Breast epithelium (tissue), 4 donors: ENCODE measurements around the gene CSH1. TPM values are rescaled to one million over a fixed set of nuclear protein-coding genes. Genes with fewer than 3 reads are reported as not detected.
"Not testable (repeated sequence)": the region's sequence is repeated elsewhere in the genome, so short reads cannot be mapped to it uniquely, and the experiment has no call there.

ENCODE experiments used
- DNase-seq, 2 donors: peaks; one replicate each; pipeline ENCODE4 v3.0.0-alpha.2; 2019; ENCODE audit warnings: low spot score in 2 of 2
- H3K27ac ChIP-seq, 2 donors: fragments of 200-600 bp; sonication (generic) in 1 of 2; one replicate each; pipeline ENCODE4 v1.5.1; 2016 to 2019; ENCODE audit warnings: mild to moderate bottlenecking in 1 of 2
- H3K27me3 ChIP-seq, 2 donors: fragments of 200-600 bp; sonication (generic) in 1 of 2; one replicate each; pipeline versions ENCODE4 v1.5.1 to v1.6.0; 2017 to 2019; ENCODE audit warnings: control low read depth in 1 of 2, mild to moderate bottlenecking in 1 of 2
- H3K36me3 ChIP-seq: fragments of 200-600 bp; one replicate; pipeline ENCODE4 v1.5.1; 2019
- H3K4me1 ChIP-seq, 2 donors: fragments of 200-600 bp; sonication (generic); one replicate each; pipeline ENCODE4 v1.5.1; 2016 to 2019; ENCODE audit warnings: control low read depth in 1 of 2
- H3K4me3 ChIP-seq, 3 donors: fragments of 200-600 bp; sonication (generic); 1 replicate in 2 of 3; 2 replicates in 1 of 3; pipeline ENCODE4 v1.5.1; 2016 to 2019; ENCODE audit warnings: mild to moderate bottlenecking in 3 of 3, moderate library complexity in 2 of 3
- H3K9me3 ChIP-seq, 2 donors: fragments of 200-600 bp; sonication (generic) in 1 of 2; one replicate each; pipeline ENCODE4 v1.5.1; 2016 to 2019; ENCODE audit warnings: control low read depth in 1 of 2
- CTCF ChIP-seq, 3 donors: fragments of 450-650 bp; IDR thresholded peaks; one replicate each; pipeline ENCODE4 v1.5.1; 2016 to 2017; ENCODE audit warnings: antibody characterized with exemption in 3 of 3, mild to moderate bottlenecking in 3 of 3, moderate library complexity in 3 of 3
- POLR2A ChIP-seq: fragments of 450-650 bp; IDR thresholded peaks from one replicate; pipeline ENCODE4 v1.6.1; 2016; ENCODE audit warnings: antibody characterized with exemption, mild to moderate bottlenecking, moderate library complexity
- POLR2AphosphoS5 ChIP-seq, 3 donors: sonication (generic); formaldehyde crosslinking; IDR thresholded peaks; one replicate each; pipeline ENCODE4 v1.6.1; 2017; ENCODE audit warnings: antibody characterized with exemption in 3 of 3
- intact Hi-C: fragments of 100-400 bp; cut with DNase I; formaldehyde crosslinking; loops from one replicate; pipeline ENCODE4 v1.15.1; 2023; ENCODE audit warnings: low total_unique reads
- total RNA-seq, 3 donors: library from RNA; depleted of rRNA; stranded (reverse); fragments of >200 nt; gene quantifications; one replicate each; pipeline ENCODE4 v1.1.0, GENCODE V29; 2016

CSH1 gene
- total RNA-seq, 3 donors from 2014 or later, result not detected

GRCh38 chr17:63866625-63867024 is 29.7 kb downstream of the CSH1 start:
- intact Hi-C loops, result not testable (repeated sequence)

GRCh38 chr17:63859257-63859656 is 37.1 kb downstream of the CSH1 start:
- no peaks in the 10 kb centered on the region for H3K27me3 ChIP-seq
- DNase-seq, result no peak
- H3K9me3 ChIP-seq, result no peaks in the 10 kb centered on the region
- no peaks in the 10 kb centered on the region for H3K4me1 ChIP-seq
- no peak for TF ChIP-seq POLR2AphosphoS5 (IDR thresholded peaks at IDR 0.05)
- no peak overlapping the region for H3K4me3 ChIP-seq
- no peaks in the 10 kb centered on the region for H3K36me3 ChIP-seq
- H3K27ac ChIP-seq, result no peak overlapping the region
- intact Hi-C loops, result no loop called here

More at GRCh38 chr17:63866625-63867024, 29.7 kb downstream of the CSH1 start:
- not testable (repeated sequence) for H3K4me3 ChIP-seq, H3K27me3 ChIP-seq, H3K9me3 ChIP-seq, H3K27ac ChIP-seq, H3K36me3 ChIP-seq, H3K4me1 ChIP-seq, DNase-seq

DNA sequence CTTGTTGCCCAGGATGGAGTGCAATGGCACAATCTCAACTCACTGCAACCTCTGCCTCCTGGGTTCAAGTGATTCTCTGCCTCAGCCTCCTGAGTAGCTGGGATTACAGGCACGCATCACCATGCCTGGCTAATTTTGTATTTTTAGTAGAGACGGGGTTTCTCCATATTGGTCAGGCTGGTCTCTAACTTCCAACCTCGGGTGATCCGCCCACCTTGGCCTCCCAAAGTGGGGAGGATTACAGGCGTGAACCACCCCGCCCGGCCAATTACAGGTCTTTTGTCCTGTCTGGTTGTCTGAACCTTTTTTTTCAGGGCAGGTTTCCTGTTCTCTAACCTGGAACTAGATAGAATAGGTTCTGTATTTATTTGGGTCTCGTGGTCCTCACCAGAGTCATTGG is 39.9 kb downstream of the CSH1 start:
- H3K4me3 ChIP-seq, H3K9me3 ChIP-seq, H3K4me1 ChIP-seq, DNase-seq, intact Hi-C loops, H3K36me3 ChIP-seq, H3K27ac ChIP-seq, H3K27me3 ChIP-seq: not testable (repeated sequence)

DNA sequence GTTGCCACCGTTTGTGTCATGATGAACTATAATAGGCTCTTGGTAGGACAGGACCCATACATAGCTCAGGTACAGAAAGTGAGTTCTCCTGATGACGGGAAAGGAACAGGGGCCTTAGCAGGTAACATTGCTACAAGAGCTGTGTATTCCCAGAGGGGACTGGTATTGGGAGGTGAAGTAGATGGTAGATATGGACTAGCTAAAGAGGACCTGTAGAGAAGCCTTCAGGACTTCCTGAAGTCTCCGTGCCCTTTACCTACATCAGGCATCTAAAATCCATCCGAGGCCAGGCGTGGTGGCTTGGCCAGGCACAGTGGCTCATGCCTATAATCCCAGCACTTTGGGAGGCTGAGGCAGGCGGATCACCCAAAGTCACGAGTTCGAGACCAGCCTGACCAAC is 41.2 kb downstream of the CSH1 start:
- Histone ChIP-seq H3K36me3 (no peaks in the 10 kb centered on the region), H3K4me1 (no peaks in the 10 kb centered on the region), H3K4me3 (no peak overlapping the region), H3K27me3 (no peaks in the 10 kb centered on the region), H3K9me3 (no peaks in the 10 kb centered on the region), H3K27ac (no peak overlapping the region)
- DNase-seq, result no peak
- intact Hi-C loops, result no loop called here
- TF ChIP-seq CTCF (IDR thresholded peaks at IDR 0.05) (no peak), POLR2A (no peak), POLR2AphosphoS5 (IDR thresholded peaks at IDR 0.05) (no peak)

DNA sequence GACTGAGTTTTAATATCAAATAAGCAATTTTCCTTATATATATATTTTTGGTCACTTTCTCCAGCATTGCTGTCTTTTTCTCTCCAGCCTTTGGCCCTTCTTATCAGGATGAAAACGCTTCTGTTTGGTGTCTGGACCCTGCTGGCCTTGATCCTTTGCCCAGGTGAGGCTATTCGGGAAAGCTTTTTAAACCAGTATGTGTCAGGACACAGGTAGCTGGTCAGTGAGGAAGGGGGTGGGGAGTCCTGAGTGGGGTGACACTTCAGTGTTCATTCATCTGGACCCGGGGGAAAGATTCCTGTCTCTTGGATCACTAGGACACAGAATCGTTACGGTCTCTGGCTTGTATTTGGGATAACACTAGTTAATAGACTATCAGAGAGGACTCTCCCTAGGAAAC is 41.7 kb downstream of the CSH1 start:
- Histone ChIP-seq H3K9me3 (no peaks in the 10 kb centered on the region), H3K4me3 (no peak overlapping the region), H3K4me1 (no peaks in the 10 kb centered on the region), H3K27ac (no peak overlapping the region), H3K27me3 (no peaks in the 10 kb centered on the region), H3K36me3 (no peaks in the 10 kb centered on the region)
- intact Hi-C loops, result no loop called here
- TF ChIP-seq POLR2AphosphoS5 (IDR thresholded peaks at IDR 0.05), result no peak
- no peak for TF ChIP-seq POLR2A
- no peak for TF ChIP-seq CTCF (IDR thresholded peaks at IDR 0.05)
- DNase-seq, result no peak

DNA sequence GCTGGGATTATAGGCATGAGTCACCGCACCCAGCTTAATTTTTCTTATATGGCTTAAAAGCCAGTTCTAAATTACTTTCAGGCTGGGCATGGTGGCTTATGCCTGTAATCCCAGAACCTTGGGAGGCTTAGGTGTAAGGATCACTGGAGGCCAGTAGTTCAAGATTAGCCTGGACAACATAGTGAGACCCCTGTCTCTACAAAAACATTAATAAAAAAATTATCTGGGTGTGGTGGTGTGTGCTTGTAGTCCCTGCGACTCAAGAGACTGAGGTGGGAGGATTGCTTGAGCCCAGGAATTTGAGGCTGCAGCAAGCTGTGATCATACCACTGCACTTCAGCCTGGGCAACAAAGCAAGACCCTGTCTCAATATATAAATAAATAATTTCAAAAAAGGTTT is 43.1 kb downstream of the CSH1 start:
- no peak for TF ChIP-seq POLR2AphosphoS5 (IDR thresholded peaks at IDR 0.05)
- TF ChIP-seq POLR2A, result no peak
- no peak for TF ChIP-seq CTCF (IDR thresholded peaks at IDR 0.05)
- no peaks in the 10 kb centered on the region for H3K4me1 ChIP-seq

DNA sequence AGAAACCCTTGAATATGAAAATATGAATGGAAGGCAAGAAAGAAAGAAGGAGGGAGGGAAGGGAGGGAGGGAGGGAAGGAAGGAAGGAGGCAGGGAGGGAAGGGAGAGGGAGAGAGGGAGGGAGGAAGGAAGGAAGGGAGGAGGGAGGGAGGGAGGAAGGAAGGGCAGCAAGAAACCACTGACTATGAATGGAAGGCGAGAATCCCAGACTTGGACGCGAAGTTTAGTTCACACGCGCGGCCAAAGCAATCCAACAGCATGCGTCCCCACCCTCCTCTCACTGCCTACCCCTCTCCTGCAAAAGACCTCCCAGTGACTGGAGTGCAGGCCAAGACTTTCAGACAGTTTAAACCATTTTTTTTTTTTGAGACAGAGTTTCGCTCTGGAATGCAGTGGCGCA is 46.0 kb downstream of the CSH1 start:
- intact Hi-C loops, result no loop called here
- no peak for DNase-seq
- no peak overlapping the region for H3K27ac ChIP-seq
- H3K4me3 ChIP-seq, result no peak overlapping the region
- no peaks in the 10 kb centered on the region for H3K4me1 ChIP-seq
- TF ChIP-seq POLR2AphosphoS5 (IDR thresholded peaks at IDR 0.05) (no peak), POLR2A (no peak), CTCF (IDR thresholded peaks at IDR 0.05) (no peak)
- H3K9me3 ChIP-seq, result no peaks in the 10 kb centered on the region
- H3K27me3 ChIP-seq, result no peaks in the 10 kb centered on the region
- no peaks in the 10 kb centered on the region for H3K36me3 ChIP-seq

More for the DNA sequence above, 43.1 kb downstream of the CSH1 start:
- H3K9me3 ChIP-seq, result no peaks in the 10 kb centered on the region
- DNase-seq, result no peak
- no peak overlapping the region for H3K4me3 ChIP-seq
- intact Hi-C loops, result no loop called here
- H3K27me3 ChIP-seq, result no peaks in the 10 kb centered on the region
- no peaks in the 10 kb centered on the region for H3K36me3 ChIP-seq
- no peak overlapping the region for H3K27ac ChIP-seq
